ENCODE results near the gene HEY2.

The HEY2 gene

DNA sequence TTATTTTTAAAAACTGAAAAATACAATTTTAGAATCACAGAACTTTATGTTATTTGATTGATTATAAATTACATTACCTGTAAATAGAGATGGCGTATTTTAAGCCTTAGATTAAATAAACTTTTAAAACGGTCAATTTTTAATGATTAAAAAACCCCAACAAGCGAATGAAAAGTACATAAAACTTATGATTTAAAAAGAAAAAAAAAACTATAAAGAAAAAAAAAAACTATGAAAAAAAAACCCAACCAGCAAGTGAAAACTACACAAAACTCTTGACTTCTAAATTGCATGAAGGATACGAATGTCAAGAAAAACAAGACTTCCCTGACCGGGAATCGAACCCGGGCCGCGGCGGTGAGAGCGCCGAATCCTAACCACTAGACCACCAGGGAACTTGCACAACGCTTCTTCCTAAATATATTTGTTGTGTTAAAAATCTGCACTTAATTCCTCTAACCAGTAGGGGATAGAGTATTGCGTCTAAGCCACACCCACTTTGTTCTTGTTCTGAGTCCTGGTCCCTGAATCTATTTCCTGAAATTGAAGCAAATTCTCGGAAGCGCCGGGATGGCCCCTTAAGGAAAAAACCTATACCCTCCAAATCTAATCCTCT lies 30.6 kb downstream of the HEY2 start:
- TF ChIP-seq, protein P1, sequence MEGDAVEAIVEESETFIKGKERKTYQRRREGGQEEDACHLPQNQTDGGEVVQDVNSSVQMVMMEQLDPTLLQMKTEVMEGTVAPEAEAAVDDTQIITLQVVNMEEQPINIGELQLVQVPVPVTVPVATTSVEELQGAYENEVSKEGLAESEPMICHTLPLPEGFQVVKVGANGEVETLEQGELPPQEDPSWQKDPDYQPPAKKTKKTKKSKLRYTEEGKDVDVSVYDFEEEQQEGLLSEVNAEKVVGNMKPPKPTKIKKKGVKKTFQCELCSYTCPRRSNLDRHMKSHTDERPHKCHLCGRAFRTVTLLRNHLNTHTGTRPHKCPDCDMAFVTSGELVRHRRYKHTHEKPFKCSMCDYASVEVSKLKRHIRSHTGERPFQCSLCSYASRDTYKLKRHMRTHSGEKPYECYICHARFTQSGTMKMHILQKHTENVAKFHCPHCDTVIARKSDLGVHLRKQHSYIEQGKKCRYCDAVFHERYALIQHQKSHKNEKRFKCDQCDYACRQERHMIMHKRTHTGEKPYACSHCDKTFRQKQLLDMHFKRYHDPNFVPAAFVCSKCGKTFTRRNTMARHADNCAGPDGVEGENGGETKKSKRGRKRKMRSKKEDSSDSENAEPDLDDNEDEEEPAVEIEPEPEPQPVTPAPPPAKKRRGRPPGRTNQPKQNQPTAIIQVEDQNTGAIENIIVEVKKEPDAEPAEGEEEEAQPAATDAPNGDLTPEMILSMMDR (conservative IDR thresholded peaks at IDR 0.05), result no peak
- peak overlapping the region; percentile 92 for H3K27ac ChIP-seq

DNA sequence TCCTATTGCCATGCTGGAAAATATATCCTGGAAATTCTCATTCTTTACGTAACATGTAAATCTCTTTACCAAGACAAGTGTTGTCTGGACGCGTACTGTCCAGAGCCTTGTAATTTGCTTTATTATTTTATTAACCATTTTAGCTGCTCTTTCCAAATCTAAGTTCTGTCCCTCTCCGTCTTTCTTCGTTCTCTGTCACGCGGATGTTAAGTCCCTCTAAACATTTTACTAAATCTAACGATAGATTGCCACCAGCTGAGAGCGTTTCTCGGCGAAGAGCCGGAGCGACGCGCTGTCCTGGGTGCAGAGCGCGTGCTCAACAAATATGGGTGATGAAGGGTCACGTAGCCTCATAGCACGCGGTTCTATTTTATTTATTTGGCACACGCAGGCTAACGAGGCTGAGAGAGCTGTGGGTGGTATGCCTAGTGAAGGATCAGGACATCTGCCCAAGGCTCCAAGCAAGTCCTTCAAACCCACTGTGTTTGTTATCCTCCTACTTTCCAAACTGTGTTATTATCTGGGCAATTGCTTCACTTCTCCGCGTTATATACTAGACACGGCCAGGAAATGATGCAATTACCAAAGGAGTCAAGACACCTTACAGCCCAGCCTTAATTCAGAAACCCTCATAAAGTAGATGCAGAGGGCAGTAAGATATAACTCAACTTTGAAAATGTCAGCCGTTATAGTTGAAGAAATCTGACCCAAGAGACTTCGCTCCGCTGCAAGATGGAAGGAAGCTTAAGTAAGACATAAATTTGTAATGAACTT lies 31.3 kb downstream of the HEY2 start:
- peak overlapping the region; percentile 92 for H3K27ac ChIP-seq
- TF ChIP-seq, protein P1 (conservative IDR thresholded peaks at IDR 0.05), result no peak

DNA sequence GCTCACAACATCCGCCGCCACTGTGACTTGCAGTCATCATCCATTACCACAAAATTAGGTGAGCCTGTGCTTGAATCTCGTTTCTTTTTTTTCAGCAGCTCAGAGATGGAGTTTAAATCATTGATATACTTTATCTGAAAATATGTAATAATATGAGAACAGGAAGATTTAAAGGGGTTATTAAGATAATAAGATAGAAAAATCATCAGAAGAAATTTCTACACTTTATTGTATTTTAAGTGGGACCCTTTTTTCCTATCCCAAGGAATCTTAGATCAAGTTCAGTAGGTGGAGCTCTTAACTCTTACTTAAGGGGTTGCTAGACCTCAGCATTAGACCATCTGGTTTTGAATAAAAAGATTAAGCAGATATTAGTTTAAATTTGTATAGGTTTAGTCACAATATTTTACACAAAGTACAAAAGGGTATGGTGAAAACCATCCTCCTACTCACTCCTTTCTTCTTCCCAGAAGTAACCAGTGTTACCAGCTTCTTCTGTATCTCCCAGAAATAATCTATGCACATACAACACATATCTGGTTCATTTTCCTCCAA lies 32.0 kb downstream of the HEY2 start:
- H3K27ac ChIP-seq, result peak overlapping the region; percentile 92
- TF ChIP-seq, protein P1 (conservative IDR thresholded peaks at IDR 0.05), result peak; percentile 34; the same call in 1 of the 2 replicates

DNA sequence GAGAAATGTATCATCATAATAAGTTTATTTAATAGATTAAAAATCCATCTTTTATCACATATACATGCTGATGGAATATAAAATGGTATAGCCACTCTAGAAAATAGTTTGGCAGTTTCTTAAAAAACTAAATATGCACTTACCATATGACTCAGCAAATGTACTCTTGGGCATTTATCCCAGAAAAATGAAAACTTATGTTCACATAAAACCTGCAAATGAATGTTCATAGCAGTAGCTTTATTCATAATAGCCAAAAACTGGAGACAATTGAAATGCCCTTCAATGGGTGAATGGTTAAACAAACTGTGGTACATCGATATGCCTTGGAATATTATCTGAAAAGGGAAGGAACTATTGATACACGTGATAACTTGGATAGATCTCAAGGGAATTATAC lies 34.9 kb downstream of the HEY2 start:
- TF ChIP-seq, protein P1 (conservative IDR thresholded peaks at IDR 0.05), result no peak

DNA sequence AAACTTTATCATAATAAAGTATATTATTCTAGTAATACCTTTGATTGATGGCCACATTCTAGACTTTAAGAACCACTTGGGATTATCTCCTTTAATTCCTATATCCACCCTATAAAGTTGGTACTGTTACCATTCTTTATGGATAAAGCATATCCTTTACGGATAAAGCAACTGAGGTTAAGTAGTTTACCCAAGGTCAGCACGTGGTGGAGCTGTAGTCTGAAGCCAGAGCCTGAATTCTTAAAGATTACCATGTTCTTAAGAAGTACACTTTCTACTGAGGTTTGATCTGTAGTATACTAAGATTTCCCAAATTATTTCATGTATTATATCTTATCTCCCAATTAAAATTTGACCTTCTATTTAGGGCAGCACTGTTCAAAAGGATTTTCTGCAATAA lies 38.4 kb downstream of the HEY2 start:
- H3K27ac ChIP-seq, result no peak overlapping the region
- TF ChIP-seq, protein P1 (conservative IDR thresholded peaks at IDR 0.05), result peak; percentile 31; the same call in 1 of the 2 replicates

More for the DNA sequence above, 34.9 kb downstream of the HEY2 start:
- no peak overlapping the region for H3K27ac ChIP-seq

DNA sequence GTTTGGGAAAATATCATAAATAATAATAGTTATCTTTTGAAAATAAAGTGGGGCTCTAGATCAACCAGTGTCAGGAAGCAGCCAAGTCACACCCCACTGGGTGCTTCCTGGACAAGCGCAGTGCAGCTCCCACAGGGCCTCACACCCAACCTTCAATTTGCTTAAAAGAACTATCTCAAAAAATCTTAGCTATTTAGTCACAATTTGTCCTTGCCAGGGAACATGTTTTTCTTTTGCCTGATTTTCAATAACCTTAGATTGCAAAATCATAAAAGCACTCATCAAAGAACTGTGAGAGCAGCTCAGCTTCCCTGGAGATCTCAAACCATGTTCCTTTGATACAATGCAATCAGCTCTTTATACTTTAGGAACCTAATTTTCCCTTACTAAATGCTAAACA lies 39.7 kb downstream of the HEY2 start:
- peak overlapping the region; percentile 94 for H3K27ac ChIP-seq
- TF ChIP-seq, protein P1 (conservative IDR thresholded peaks at IDR 0.05), result no peak

DNA sequence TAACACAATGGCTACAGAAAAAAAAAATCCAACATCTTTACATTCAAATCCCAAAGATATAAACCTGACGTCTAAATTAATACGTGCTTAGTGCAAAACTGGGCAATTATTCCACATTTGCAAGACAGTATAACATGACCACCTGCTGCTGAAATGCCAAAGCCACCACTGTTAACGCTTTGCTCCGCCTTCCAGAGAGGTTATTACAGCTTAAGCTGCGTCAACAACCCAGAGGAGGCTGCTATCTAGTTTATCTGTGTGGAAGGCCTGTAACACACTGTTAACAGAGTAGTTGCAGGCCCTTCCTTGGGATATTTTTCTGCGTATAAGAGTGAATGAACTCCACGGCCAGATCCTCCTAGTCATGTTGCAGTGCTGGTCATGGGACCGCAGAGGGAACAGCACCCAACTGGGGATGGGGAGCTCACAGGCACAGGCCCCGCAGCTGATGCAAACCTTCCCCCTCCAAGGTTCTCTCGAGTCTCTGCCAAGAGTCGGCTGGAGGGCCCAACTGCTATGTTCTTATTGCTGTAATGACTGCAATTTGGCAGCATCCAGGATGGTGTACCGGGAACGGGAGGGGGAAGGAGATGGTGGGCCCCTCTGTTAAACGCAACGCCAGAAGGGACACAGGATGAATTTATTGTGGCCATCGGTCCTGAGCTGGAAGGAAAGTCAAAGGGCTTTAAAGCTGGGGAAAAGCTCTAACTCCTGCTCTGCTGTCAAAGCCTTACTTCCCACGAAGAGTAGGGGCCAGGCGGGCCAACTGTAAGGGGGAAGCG lies 40.3 kb downstream of the HEY2 start:
- H3K27ac ChIP-seq, result peak overlapping the region; percentile 94
- TF ChIP-seq, protein P1 (conservative IDR thresholded peaks at IDR 0.05), result no peak

Measured in VCaP (cell line).